Suprapubic skin (tissue), 4 donors: ENCODE data around the gene ANKRD36B.
"Not testable (repeated sequence)": the region's sequence is repeated elsewhere in the genome, so short reads cannot be mapped to it uniquely, and the experiment has no call there.

Source experiments
- CTCF ChIP-seq, 2 donors: fragments of 200-600 bp in 1 of 2; fragments of 450-650 bp in 1 of 2; sonication (generic) in 1 of 2; IDR thresholded peaks; one replicate each; pipeline ENCODE4 v1.5.1; 2016 to 2019; ENCODE audit warnings: antibody characterized with exemption in 2 of 2, mild to moderate bottlenecking in 1 of 2, moderate library complexity in 1 of 2
- POLR2A ChIP-seq, 2 donors: fragments of 450-650 bp; IDR thresholded peaks; one replicate each; pipeline ENCODE4 v1.6.1; 2017; ENCODE audit warnings: antibody characterized with exemption in 2 of 2, mild to moderate bottlenecking in 2 of 2, moderate library complexity in 2 of 2
- POLR2AphosphoS5 ChIP-seq, 3 donors: sonication (generic); formaldehyde crosslinking; IDR thresholded peaks; one replicate each; pipeline ENCODE4 v1.6.1; 2017; ENCODE audit warnings: antibody characterized with exemption in 3 of 3

DNA sequence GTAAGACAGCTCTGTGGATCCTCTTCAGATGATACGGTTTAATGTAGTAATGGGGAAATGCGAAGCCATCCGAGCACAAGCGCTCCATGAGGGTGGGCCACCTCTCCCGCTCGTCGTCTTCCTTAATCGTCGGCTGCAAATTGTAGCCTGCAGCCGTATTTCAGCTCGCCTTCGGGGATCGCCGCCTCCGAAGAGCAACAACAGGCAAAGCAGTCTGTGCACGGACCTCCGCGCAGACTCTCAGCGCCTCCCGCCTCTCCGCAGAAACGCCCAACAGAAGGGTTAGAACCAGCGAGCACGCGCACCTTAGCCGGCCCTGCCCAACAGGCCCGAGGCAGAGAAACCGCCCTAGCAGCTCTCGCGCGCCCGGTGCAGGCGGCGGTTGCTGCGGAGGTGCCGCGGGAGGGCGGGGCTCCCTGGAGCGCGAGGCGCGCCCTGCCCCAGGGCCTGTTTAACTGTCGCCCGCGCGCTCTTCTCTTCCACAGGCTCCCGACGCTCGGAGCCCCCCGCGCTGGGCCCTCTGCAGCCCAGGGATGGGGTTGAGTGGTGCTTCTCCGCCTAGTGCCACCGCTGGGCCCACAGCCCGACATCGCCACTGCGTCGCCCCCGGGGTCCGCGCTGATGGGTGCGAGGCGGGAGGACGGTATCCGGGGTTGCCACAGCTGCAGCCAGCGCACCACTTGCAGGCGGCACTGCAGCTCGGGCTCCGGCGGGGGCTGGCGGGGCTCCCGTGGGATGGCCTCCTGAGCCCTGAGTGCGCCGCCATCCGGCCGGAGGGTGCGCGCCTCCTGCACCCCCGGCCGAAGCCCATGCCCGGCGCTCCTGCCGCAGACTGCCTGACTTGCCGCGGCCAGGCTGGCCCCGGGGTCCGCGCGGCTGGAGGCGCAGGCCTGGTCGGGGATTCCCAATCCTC, at the start of gene ANKRD36B:
- not testable (repeated sequence) for TF ChIP-seq CTCF, POLR2A, POLR2AphosphoS5 (IDR thresholded peaks at IDR 0.05)
